Islet precursor cell (in vitro differentiated cells): ENCODE results near the gene GPD2.

Experiments used
- DNase-seq: peaks from one replicate; pipeline ENCODE4 v3.0.0-alpha.2; 2018

GPD2 gene

GRCh38 chr2:156436497-156437085, 412 bp downstream of the GPD2 start:
- peak; percentile 58 for DNase-seq

DNA sequence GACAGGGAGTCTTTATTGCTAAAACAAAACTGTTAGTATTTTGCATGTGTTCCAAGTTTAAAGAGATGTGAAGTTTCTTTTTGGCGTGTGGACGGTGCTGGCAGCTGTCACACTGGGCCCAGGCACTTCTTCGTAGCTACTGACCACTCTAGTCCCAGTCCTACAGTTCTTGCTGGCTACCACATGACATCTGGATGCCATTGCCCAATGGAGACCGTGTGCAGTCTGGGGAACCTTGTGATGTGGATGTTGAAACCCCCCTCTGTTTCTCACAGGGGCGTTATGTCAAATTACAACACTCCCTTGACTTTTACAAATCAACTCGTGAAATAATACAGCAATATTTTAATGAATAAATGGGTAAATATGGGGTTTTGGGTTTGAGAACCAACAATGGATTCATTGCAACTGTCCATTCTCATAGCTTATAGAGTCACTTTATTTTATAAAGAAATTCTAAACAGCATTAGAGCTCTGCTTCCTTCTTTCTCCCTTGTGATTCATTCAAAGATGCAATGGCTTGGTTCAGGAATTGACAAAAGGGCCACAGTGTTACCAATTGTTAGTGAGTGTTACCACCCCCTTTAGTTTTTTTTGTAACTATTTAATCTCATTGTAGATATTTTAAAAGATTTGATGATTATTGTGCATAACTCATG, 1.2 kb downstream of the GPD2 start:
- DNase-seq = no peak

GRCh38 chr2:156437931-156438410, 1.8 kb downstream of the GPD2 start:
- DNase-seq = no peak

DNA sequence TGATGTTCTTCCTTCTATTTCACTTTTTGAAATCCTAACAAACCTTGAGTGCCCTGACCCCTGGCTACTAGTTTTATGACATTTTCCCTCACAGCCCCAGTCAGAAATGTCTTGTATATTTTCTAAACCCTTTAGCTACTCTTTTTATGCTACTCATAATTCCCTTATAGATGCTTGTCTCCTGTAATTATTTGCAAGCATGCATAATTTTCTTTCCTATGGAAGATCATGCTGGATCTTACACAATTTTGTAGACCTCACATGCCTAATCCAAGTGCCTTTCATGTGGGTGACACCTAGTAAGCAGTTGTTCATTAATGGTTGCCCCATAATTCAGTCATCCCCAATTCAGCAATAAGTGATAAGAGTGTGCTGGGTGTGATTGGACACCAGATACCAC, 6.9 kb downstream of the GPD2 start:
- DNase-seq = no peak

- no peak for DNase-seq
Measured at GRCh38 chr2:156445296-156446220, 9.4 kb downstream of the GPD2 start.

DNA sequence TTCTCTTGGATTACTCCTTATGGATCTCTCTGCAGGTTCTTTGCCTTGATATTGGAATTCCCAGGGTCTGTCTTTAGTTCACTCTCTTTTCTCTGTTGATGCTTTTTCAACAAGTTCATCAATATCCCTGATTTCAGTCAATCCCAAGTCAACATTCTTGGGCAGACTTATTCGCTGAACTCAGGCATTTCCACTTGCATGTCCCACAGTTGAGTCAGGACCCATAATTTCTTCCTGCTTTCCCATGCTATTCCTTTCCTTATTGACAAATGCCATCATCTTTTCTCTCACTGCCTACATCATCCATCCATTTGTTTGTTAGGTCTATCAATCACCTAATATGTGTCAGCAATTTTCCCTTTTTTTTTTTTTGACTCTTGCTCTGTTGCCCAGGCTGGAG, 11.6 kb downstream of the GPD2 start:
- no peak for DNase-seq

GRCh38 chr2:156448766-156449165, 12.6 kb downstream of the GPD2 start:
- no peak for DNase-seq

GRCh38 chr2:156452971-156453370, 16.8 kb downstream of the GPD2 start:
- no peak for DNase-seq

DNA sequence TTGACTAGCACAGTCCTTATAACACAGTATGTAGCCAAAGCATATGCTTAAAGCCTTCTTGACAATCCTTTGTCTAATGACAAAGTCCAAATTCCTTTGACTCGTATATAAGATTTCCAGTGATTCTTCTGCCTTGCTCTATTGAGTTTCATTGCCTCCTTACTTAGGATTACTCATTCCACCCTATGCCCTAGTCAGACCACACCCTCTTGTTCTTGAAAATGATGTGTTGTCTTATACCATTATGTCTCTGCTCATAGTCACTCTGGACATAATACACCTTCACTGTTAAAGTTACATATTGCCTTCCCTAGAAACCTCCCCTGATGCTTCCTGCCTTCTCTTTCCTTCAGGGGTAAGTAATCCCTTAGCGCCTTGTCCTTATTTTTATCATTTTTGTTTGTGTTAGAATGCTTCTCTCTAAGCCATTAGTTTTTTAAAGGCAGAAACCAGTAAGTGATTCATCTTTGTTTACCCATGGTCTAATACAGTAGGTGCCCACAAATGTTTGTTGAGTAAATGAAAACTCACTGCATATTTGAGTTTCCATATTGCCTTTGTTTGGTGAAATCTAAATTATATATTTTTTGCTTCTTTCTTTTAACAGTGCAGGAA, 19.3 kb downstream of the GPD2 start:
- DNase-seq = no peak

DNA sequence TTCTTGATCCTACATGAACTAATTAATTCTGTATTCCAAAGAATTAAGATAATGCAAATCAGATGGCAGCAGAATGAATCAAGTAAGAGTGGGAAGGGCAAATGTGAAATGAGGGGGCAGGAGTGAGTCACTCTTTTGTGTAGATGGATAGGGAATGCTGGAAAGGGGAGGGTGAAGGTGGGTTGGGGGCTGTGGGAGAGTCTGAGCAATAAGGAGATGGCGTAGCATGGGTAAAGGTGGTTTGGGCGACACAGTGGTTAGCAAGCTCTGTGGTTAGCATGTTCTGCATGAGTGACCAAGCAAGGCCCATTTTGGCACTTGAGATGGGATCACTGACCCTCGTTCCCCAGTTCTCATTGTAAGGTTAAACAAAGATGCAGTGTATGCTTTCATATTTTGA, 20.4 kb downstream of the GPD2 start:
- DNase-seq = no peak

DNA sequence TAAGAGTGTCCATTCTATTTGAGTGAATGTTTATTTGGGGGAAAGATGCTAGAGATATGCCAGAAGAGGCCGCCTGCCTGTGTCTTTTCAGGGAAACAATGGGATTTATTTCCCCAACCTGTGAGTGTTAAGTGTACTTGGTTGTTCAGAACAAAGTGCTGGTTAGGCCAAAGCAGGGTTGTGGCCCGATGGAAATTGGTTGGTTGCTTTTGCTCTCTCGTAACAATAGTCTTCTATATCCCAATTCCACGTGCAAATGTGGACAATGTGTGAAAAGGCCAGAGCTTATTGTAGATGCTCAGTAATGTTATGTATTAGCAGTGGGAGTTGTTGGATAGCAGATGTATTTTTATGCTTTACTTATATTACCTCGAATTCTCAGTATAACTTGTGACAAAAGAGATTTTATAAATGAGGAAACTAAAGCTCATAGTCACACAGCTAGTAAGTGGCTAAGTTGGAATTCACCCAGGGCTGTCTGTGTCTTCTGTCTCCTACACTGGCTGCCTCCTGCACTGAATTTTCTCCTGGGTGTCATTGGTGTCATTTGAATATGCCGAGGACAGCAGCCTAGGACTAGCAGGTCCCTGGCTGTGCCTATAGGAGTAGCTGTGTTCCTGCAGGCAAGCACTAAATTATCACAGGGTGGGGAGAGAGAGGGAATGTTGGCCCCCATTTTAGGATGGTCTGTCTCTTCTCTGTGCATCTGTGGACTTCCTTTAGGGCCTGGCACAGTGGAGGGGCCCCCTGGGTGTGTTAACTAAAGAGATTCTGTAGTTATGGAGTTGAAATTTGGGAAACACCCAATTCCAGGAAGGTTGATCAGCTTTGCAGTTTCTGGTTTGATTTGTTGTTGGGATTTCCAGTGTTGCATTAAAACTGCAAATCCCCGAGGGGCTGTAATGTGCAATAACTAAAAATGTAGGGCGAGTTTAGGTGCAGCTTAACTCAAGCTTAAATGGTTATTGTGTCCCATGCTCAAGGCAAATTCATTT, 21.6 kb downstream of the GPD2 start:
- DNase-seq = peak; percentile 55

- DNase-seq = no peak
Measured at GRCh38 chr2:156459720-156460119, 23.5 kb downstream of the GPD2 start.

GRCh38 chr2:156464106-156464505, 27.9 kb downstream of the GPD2 start:
- no peak for DNase-seq

DNA sequence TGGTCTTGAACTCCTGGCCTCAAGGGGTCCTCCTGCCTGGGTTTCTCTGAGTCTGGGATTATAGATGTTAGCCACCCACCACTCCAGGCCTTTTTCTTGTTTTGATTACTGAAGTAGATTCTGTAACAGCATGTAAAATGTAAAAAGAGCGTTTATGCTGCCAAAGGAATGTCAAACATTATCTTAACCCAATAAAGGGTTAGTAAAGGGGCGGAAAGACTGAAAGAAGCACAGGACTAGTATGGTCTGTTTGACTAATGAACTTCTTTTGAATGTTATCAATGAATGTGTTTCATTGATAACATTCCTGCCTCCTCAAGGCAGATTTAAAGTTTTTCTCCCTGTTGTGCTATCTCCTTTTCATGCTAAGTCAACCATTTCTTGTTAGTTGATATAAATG, 29.4 kb downstream of the GPD2 start:
- no peak for DNase-seq

GRCh38 chr2:156466739-156467405, 30.7 kb downstream of the GPD2 start:
- peak; percentile 58 for DNase-seq

DNA sequence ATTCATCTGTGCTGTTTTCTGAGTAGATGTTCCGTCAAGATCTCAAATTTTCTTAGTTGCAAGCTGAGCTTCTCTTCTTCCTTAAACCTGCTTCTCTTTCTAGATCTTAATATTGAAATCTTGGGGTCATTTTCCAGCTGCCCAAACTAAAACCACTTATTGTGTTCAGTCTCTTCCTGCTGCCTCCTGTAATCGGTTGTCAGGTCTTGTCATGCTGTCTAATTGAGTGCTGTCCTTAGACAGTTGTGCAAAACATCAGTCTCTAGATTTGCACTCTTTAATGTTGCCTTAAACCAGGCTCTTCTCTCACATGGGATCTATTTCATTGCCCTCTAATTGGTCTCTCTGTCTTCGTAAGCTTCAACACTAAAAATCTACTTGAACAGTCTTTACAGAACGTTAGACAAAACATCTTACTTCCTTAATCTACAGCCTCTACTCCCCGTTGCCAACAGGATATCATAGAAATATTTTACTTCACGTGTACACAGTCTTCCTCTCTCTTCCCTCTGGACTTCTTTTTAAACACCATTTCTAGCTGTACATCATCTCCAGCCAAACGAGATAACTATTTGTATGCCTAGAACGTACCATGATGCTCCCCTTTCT, 34.9 kb downstream of the GPD2 start:
- no peak for DNase-seq

GRCh38 chr2:156471762-156472161, 35.6 kb downstream of the GPD2 start:
- no peak for DNase-seq

DNA sequence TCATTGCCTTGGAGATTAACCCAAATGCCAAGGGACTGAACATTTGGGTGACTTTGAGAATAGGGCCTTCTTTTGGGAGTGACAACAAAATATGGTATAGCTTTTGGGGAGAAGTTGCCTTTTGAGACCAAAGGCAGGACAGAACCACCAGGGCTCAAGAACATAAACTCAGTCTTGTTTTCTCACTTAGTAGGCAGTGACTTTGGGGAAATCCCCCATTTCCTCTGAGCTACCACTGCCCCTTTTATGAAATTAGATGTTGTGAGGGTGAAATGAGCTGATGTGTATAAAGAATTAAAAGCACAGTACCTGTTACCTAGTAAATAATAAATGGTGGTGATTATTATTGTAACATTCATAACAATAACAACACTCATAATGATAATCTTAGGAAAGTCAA, 36.5 kb downstream of the GPD2 start:
- no peak for DNase-seq

GRCh38 chr2:156473445-156473844, 37.3 kb downstream of the GPD2 start:
- no peak for DNase-seq

DNA sequence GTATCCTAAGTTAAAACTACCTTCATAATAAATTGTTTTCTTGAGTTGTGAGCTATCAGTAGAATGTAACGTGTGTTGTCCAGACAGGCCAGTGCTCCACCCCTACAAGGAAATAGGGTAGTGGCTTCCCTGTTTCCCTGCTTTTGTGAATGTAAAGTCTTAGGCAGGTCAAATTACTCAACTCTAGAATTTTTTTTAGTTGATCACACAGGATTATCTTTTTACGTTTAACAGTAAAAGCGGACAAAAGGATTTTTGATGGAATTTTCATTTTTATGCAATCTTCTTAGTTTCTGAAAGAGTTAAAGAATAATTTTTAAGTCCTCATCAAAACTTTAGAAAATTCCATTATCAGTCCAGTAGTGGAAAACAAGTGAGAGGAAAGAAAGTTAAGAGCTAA, 38.2 kb downstream of the GPD2 start:
- DNase-seq = no peak
